Measurements from ENCODE around the gene ADAMTS3.

ADAMTS3 gene

DNA sequence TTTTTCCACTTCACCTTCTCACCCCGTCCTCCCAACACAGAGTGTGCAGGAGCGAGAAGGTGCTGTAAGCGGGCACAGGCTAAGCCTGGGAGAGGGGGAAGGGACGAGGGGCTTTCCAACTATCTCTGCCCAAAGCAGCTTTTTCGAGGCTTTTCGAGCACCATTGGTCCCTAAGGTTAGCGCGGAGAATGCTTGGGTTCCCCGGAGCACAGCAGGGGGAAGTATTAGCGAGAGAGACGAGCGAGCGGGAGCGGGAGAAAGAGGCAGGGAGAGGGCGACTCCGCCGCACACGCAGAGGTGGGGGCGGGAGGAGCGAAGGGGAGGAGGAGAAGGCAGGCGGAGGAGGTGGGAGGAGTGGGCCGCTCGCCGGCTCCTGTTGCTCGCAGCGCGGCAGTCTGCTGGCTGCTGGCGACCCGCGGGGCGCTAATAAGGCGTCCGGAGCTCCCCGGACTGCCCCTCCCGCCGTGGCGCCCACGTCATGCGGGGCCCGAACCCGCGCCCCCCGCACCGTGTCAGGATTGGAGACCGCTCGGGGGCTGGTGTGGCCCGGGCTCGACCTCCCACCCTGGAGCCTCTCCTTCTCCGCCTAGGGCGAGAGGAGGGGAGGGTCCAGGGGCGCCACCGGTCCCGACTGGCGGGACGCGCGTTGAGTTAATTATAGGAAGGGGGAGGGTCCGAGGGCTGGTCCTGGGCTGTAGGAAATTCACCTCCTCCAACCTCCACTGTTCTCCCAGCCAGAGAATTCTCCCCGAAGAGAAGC lies at the start of gene ADAMTS3:
Gene ADAMTS3, minus strand, starts transcription at position 263 of the 760 bp plus-strand sequence. CDS start 459 bp downstream, outside the sequence.
- DNase-seq (ENCODE audit: low spot score), result peak; percentile 72

DNA sequence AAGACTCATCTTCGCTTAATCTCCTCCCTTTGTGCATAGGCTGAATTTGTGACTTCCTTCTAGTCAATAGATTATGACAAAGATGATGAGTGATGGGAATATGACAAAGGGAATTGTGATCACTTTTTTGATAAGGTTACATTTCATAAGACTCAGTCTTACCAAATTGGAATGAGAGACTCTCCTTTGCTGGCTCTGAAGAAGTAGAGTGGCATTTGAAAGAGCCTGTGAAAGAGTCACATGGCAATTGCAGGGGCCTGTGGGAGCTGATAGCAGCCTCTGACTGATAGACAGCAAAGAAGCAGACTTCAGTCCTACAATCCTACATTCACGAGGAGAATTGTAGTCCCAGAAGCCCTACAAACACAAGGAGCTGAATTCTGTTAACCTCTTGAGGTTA lies 44.9 kb upstream of the ADAMTS3 start:
- DNase-seq (ENCODE audit: low spot score), result no peak

DNA sequence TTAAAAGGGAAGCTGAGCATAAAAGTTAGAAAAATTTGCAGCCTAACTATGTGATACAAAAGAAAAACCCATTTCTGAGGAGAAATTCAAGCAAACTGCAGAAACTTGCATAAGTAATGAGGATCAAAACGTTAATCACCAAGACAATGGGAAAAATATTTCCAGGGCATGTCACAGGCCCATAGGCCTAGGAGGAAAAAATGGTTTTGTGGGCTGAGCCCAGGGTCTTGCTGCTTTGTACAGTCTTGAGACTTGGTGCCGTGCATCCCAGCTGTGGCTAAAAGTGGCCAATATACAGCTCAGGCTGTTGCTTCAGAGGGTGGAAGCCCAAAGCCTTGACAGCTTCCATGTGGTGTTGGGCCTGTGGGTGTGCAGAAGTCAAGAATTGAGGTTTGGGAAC lies 37.7 kb upstream of the ADAMTS3 start:
- DNase-seq (ENCODE audit: low spot score), result no peak

DNA sequence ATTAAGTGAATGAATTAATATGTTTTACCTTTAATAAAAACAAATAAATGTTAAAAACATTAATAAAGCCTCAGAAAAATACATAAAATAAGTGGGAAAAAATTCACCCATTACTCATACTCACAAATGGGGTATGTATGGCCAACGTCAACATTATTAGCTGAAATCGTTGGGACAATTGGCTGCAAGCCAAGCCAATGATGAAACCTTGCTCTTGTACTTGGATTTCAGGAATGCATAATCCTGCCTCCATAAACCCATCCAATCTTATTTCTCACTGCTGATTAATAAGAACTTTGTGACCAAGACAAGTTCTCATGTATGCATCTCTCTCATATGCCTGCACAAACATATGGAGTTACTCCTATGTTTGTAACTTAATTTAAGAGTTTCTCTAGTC lies 35.3 kb upstream of the ADAMTS3 start:
- no peak for DNase-seq (ENCODE audit: low spot score)

DNA sequence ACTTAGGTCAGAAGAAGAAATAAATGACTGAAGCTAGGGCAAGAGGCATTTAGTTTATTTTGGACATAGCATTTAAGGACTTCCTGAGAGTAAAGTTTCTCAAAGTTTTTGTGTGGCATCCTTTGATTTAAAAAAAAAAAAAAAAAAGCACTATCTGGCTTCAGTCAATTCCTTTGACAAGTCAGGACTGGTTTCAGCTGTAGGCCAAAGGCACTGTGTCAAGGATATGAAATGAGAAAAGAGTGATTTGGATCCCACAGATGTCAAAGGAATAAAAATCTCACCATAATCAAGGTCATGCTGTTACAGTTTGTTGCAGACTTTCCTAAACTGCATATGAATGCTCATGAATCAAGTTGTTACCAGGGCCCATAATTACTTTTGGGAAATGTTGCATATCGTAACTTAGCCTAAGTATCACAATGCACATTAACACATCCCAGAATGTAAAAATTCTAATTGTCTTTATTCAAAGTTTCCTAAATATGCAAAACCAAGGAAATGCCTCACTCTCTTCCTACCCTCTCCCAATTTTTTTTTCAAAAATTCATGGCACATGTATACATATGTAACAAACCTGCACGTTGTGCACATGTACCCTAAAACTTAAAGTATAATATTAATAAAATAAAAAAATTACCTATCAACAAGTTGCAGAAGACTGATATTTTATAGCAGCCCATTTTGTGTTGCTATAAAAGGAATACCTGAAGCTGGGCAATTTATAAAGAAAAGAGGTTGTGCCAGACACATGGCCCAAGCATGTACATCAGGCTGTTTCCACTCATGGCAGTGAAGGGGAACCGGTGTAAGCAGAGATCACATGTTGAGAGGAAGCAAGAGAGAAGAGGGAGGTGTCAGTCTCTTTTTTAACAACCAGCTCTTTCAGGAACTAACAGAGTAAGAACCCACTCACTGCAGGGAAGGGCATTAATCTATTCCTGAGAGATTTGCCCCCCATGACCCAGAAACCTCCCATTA lies 33.7 kb upstream of the ADAMTS3 start:
- no peak for DNase-seq (ENCODE audit: low spot score)

DNA sequence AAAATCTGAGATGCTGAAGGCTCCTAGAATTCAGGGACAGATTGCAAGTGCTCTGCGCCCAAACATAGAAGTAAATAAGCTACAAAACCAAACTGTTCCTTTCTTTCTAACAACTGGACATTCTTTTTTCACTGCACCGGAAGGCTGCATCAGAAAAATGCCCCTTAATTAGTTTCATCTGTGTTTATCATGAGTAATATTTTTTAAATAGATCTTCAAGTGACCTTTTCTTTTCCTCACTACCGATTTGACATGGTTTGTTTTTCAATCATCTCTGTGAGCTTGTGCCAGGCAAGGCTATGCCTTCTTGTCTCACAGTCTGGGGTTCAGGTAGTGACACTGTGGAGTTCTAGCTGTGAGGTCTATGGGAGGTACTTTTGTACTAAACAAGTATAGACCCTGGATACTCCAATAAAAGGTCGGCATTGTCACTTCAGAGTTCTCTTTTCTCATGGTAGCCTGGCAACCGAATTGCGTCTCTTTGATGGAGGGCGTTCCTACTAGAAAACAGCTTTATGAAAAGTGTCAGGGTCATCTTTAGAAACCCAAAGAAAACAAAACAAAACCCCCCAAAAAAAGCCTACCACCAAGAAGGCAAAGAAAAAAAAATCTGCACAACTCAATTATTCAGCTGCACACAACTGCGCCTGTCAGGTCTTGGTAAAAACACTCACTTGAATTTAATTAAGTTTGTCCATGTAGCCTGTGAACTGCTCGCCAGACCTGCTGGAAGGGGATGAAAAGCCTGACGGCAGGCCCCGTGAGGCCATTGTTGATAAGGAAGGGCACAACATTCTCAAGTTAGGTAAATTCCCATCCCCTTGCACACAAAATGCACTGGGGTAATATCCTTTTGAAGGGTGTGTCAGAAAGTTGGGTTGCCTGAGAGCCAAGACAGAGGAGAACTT lies 22.8 kb upstream of the ADAMTS3 start:
- peak; percentile 26 for DNase-seq (ENCODE audit: low spot score)

DNA sequence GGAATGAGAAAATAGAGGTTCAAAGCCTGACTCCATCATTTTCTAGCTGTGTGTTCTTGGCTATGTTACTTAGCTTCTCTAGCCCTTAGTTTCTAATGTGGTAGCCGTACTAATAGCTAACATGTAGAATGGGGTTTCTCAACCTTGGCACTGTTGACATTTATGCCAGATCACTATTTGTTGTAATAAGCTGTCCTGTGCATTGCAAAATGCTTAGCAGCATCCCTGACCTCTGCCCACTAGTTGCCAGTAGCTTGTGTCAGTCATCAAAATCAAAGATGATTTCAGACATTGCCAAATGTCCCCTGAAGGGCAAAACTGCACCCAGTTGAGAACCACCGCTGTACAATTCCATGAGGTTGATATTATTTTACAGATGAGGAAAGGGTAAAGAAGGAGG lies 18.3 kb upstream of the ADAMTS3 start:
- DNase-seq (ENCODE audit: low spot score), result no peak

DNA sequence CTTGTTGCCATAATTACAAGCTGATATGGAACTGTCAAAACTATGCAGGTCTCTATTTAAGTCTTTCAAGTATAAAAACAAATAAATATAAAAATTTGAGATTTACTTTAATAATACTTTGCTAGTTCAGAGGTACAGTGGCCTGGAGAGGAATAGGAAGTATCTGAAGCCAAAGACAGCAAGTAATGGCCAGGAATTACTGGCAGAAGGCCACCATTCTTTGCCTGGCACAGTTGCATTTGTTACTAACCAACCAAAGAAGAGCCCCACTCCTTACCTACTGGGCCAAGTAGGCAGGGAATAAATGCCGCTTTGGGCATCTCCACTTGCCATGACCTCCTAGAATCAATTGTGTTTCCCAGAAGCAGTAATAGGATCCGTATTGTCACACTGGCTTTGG lies 13.8 kb upstream of the ADAMTS3 start:
- no peak for DNase-seq (ENCODE audit: low spot score)

DNA sequence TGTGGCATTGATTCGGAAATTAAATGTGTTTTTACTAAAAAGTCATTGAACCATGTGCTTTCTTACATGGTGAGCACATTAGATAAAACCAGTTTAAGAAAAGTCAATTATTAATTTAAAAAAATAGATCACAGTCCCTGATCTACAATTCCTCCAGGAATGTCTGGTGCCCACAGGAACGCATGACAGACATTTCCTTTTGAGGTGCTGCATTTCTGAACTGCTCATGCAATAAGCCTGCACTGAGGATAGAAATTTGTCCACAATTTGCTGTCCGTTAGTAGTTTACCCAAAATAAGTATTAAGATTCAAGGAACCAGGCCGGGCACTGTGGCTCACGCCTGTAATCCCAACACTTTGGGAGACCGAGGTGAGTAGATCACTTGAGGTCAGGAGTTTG lies 8.2 kb upstream of the ADAMTS3 start:
- DNase-seq (ENCODE audit: low spot score), result no peak

- DNase-seq (ENCODE audit: low spot score), result no peak
Measured at GRCh38 chr4:72571337-72571736, 2.3 kb upstream of the ADAMTS3 start.

- DNase-seq (ENCODE audit: low spot score), result peak; percentile 8
Measured at GRCh38 chr4:72569719-72570235, 756 bp upstream of the ADAMTS3 start.

DNA sequence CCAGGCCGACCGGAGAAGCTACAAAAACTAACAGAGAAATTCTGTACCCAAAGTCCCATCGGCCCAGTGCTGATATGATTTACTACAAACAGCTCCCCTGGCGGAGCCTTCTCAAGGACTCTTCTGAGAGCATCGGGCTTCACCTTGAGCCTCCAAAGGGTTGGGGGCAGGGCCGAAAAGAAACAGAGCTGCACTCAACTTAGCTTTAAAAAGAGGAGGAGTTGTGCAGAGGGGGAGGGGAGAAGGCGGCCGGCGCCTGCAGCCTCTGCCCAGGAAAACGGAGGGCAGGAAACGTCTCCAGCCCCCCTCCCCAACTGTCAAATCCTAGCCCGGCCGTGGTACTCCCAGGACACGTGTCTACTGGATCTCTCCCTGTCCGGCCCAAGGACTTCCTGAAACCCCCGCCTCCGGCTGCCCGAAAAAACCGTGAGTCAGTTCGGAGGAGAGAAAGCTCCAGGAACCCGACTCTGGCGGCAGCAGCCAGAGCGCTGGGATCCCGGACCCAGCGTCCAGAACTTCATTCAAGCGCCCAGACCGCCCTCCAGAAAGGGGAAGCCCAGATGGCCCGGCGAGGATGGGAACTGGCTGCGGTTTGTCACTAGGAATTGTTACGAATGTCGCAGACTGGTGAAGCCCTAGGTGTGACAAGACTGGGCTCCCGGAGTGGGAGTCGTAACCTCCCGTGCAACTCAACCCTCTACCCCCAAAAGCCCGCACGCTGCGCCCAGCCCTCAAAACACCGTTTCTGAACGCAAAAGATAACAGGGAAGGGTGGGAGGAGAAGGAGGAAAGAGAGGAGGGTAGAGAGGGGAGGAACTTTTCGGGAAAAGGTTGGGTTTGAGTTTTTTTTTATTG lies 973 bp downstream of the ADAMTS3 start:
- peak; percentile 84 for DNase-seq (ENCODE audit: low spot score)

DNA sequence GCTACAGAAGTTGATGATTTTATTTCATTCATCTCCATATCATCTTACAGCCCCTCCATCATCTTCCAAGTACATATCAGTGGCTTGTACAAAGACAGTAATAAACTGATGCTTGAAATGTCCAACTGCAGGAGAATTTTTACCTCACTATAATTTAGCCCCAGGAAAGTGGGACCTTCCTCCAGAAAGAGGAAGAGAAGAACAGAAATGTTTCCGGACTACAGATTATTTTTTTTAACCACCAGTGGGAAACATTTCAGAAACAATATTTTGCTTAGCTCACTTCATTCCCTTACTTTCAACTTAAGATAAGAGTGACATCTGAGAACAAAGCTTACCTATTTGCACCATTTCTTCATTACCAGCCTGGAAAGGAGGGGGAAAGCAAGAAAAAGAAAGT lies 2.0 kb downstream of the ADAMTS3 start:
- DNase-seq (ENCODE audit: low spot score), result no peak

DNA sequence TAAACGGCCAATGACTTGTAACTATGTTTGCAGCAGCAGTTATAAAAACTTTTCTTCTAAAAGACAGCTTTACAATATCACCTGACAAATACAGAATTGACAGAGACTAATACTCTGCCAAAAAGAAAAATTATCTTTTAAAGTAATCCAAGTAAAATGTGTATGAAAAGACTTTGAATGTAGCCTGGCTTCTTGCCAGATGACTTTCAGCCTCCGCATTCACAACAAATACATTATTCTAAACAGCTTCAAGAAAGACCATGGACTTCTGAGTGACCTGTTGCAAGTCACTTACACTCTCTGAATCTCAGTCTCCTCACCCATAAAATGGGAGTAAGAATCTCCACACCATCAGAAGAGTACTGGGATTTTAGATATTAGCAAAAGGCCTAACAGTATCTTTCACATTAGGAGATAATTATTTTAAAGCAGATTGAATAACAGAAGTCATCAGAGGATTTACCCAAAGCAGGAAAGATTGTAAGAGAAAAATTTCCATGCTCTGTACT lies 2.5 kb downstream of the ADAMTS3 start:
- no peak for DNase-seq (ENCODE audit: low spot score)

DNA sequence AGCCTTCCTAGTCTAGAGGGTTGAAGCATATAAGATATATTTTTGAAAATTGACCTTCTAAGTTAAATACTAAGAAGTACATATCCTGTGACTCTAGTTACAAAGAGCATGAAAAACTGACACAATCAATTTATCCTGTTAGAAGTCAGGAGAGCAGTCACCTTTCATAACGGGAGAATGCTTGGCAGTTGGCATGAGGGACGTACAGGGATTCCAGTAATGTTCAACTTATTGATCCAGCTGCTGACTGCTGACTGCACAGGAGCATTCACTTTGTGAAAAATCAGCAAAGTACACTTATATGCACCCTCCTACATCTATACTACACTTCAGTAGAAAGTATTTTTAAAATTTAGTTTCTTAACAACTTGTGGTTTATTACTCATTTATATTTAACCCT lies 4.2 kb downstream of the ADAMTS3 start:
- no peak for DNase-seq (ENCODE audit: low spot score)

GRCh38 chr4:72564184-72564583 lies 4.8 kb downstream of the ADAMTS3 start:
- peak; percentile 19 for DNase-seq (ENCODE audit: low spot score)

DNA sequence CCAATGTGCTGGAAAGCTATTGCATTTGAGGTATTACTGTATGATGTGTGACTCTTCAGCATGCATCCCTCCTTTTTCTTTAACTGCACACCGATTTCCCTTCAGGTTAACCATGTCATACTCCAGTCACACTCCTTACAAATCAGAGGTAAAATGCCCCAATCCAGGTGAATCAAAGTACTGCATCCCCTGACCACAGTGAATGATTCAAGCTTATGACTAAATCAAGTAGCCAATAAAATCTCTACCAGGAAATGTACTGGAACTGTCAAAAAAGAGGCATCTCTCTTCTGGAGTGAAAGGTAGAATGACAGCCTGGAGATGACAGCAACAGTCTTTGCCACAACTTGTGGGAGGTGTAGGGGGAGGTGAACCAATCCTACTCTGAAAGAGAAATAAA lies 10.4 kb downstream of the ADAMTS3 start:
- no peak for DNase-seq (ENCODE audit: low spot score)

- DNase-seq (ENCODE audit: low spot score), result no peak
Measured at GRCh38 chr4:72557021-72557420, 12.0 kb downstream of the ADAMTS3 start.

DNA sequence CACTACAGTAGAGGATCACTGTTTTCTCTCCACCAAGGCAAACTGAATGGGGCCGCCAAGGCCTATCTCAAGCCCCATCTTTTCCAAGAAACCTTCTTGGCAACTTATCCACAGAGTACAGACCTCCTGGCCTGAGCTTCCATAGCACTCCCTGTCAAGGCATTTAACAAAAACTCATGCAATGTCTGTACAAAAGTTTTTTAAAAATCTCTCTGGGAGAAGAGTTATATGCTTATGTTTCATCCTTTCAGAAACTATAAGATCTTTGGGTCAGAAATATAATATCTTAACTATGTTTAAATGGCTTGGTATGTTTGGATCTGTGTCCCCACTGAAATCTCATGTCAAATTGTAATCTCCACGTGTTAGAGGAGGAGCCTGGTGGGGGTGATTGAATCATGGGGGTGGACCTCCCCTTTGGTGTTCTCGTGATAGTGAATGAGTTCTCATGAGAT lies 13.6 kb downstream of the ADAMTS3 start:
- no peak for DNase-seq (ENCODE audit: low spot score)

- no peak for DNase-seq (ENCODE audit: low spot score)
Measured at GRCh38 chr4:72553540-72554337, 15.3 kb downstream of the ADAMTS3 start.

Data from GM03348 (cell line).